CD4-positive, alpha-beta T cell treated with Interleukin-21 for 1 hour (primary cell): Measurements from ENCODE around the gene MTMR3.
"Not testable (repeated sequence)": the region's sequence is repeated elsewhere in the genome, so short reads cannot be mapped to it uniquely, and the experiment has no call there.

Source experiments
- DNase-seq: peaks from one replicate; pipeline ENCODE4 v3.0.0-alpha.2; 2020

MTMR3 gene

DNA sequence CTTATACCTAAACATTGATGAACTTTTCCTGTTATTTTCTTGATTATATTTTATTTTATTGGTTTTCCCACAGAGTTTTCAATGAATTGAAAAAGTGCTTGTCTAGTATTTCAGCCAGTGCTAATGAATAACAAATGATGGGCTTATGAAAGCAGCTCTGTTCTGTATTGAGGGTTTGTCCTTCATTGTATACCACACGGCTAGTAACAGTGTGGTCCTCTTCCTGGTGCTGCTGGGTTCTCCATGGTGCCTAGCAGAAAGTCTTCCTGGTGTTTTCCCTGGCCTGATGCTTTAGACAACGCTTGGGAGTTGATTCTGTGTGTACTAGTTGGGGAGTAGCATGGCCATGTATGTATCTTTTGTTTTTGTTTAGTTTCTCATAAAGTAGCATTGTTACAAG, 89.1 kb downstream of the MTMR3 start:
- no peak for DNase-seq

DNA sequence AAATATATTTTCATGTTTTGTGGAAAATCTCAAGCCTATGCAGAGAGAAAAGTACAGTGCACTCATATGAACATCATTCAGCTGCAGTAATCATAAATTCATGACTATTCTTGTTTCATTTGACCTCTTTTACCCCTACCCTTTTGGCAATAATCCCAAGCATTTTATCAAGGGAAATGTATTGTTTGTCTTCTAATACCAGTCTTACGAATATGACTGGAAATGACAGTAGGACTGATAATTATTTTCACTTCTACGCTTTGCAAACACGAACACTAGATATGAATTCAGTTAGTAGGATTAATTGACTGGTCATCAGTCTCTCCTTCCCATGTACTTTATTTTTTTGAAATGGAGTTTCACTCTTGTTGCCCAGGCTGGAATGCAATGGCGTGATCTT, 90.3 kb downstream of the MTMR3 start:
- DNase-seq = no peak

DNA sequence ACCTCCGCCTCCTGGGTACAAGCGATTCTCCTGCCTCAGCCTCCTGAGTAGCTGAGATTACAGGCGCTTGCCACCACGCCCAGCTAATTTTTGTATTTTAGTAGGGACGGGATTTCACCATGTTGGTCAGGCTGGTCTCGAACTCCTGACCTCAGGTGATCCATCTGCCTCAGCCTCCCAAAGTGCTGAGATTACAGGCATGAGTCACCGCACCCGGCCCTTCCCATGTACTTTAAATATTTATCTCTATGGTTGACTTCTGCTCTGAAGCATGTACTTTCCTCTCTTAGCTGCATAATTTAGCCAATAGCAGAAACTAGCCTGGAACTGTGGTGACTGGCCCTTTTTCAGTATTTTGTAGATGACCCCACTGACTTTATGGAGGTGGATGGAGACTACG, 90.7 kb downstream of the MTMR3 start:
- not testable (repeated sequence) for DNase-seq

DNA sequence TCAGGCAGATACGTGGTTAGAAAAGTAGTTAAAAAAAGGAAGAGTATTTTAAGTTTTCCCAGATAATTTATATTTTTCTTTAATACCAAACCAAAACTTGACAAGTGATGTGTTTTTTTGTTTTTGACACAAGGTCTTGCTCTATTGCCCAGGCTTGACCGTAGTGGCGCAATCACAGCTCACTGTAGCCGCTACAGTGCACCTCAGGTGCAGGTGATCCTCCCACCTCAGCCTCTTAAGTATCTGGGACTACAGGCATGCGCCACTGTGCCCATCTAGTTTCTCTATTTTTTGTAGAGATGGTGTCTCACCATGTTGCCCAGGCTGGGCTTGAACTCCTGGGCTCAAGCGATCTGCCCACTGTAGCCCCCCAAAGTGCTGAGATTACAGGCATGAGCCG, 92.5 kb downstream of the MTMR3 start:
- DNase-seq = no peak

DNA sequence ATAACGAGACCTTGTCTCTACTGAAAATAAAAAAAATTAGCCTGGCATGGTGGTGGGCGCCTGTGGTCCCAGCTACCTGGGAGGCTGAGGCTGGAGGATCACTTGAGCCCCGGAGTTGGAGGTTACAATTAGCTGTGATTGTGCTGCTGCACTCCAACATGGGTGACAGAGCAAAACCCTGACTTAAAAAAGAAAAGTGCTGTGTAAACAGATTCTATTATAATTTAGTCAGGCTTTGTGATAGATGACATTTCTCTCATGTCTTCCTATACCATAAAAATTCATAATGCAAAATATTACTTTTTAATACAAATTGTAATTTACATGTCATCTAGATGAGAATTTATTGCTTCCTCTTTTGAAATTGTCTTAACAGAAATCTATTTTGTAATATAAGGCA, 94.1 kb downstream of the MTMR3 start:
- no peak for DNase-seq

DNA sequence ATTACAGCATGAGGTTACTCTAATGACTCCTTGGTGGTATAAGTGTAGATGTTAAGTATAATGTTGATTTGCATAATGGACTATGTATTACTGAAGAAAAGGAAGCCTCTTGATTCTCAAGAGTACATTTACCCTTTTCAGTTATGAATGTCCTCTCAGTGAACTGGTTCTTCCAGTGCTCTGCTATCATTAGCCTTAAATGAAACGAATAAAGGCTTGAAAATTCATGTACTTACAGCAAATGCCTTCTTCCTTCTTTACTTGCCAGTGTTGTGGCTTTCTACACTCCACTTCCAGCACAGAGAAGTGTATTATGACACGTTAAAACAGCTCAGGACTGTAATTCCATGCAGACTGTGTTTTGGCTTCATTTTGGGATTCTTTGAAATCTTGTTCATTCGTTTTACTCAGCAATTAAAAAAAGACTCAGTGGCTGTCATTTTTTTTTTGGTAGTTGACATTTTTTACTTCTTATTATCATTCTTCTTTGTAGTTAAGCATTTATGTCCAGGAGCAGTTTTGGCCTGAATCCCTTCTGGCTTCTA, 96.9 kb downstream of the MTMR3 start:
- DNase-seq = no peak

DNA sequence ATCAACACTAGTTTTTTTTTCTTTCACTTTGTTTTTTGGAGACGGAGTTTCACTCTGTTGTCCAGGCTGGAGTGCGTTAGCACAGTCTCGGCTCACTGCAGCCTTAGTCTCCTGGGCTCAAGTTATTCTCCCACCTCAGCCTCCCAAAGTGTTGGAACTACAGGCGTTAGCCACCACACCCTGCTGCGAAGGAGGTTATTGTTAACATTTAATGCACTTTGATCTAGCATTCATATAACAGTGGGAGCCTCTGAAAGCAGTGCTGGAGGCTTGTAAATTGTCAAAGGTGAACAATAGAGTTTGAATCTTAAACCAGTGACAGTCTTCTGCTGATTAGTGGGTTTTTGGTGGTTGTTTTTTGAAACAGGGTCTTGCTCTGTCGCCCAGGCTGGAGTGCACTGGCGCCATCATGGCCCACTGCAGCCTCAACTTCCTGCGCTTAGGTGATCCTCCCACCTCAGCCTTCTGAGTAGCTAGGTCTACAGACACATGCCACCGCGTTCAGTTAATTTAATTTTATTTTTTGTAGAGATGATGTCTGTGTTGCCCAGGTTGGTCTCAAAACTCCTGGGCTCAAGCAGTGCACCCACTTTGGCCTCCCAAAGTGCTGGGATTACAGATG, 100.4 kb downstream of the MTMR3 start:
- no peak for DNase-seq

DNA sequence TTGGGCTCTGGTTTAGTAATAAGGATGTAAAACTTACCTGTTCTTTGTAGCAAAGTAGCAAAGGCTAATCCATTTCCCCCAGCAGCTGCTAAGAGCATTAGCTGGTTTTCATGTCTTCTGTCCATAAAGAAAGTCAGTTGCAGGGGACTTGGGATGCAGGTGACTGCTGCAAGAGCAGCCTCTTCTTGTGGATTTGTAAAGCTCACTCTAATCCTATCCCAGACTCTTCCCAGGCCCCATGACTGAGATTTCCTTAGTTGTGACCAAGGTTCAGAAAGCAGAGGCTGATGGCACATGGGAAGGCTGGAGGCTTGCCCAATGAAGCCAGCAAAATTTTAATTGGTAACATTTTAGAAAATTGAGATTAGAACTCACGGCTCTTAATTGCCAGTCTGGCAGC, 102.9 kb downstream of the MTMR3 start:
- no peak for DNase-seq

DNA sequence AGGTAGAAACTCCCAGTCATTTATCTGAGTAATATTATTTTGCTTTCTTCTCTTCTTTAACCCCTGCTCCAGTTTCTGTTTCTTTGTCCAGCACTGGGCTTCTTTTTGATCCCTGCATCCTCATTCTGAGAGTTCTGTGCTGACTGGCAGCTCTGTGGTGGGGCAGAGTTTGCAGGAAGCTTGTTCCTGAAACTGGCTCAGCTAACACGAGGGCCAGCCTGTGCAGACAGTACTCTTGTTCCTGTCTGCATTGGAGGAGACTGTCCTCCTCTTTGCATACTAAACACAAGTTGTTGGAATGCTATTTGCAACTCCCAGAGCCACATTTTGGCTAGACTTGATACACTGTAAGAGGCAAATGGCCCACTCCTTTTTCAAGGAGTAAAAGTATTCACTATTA, 104.2 kb downstream of the MTMR3 start:
- DNase-seq = no peak

DNA sequence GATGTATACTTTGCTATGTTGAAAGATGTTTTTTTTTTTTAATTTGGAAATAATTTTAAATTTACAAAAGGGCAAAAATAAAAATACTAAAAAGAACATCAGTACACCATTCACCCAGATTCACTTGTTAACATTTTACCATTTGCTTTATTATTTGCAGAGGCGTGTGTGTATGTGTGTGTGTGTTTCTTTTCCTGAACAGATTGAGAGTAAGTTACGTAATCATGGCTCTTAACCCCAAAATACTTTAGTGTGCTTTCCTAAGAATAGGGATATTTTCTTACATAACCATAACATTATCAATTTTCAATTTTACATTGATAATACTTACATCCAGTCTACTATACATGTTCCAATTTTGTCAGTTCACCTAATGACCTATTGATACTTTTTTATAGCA, 105.7 kb downstream of the MTMR3 start:
- no peak for DNase-seq

DNA sequence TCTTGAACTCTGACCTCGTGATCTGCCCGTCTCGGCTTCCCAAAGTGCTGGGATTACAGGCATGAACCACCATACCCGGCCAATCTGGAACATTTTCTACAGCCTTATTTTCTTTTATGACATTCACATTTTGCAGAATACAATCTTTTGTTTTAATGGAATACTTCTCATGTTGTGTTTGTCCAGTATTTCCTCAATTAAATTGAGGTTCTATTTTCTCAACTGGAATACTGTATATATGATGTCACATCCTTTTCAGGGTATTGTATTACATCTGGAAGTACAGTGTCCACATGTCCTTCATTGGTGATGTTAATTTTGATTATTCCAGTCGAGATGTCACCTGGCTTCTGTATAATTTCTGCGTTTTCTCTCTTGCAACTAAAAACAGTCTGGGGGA, 106.5 kb downstream of the MTMR3 start:
- DNase-seq = no peak

DNA sequence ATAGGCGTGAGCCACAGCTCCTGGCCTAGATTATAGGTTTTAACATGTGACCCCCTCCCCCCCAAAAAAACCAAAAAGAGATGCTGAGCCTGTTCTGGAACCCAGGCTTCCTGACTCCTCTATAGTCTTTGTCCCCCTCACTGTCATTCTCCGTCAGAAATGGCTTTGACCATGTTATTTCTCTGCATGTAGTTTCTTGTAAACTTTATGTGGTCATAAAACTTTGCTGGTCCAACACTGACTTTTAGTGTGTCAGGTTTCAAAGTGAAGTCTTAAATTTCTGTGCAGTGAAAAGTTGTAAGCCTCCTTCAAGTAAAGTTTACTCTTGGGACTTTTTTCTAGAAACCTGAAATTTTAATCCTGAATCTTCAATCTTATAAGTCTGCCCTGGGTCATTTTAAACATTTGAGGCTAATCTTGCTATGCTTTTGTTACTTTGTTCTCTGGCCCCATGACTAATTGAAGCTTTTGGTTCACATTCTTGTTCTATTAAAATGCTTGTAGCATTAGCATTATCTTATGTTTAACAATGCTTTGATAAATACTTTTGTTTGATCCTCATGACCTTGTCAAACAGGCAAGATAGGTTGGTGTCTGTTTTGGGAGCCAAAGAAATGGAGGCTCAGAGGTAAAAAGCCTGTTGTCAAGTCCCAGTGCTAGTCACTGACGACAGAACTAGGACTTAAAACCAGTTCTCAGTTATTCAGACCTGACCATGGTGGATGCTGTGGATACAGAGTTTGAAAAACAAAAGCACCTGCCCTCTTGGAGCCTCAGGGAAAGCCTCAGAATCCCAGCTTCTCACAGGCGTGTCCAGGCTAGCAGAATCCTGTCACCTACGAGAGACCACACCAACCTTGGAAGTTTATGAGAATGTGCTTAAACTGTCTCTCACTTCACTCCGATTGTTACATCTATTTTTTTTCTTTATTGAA, 109.6 kb downstream of the MTMR3 start:
- DNase-seq = no peak

DNA sequence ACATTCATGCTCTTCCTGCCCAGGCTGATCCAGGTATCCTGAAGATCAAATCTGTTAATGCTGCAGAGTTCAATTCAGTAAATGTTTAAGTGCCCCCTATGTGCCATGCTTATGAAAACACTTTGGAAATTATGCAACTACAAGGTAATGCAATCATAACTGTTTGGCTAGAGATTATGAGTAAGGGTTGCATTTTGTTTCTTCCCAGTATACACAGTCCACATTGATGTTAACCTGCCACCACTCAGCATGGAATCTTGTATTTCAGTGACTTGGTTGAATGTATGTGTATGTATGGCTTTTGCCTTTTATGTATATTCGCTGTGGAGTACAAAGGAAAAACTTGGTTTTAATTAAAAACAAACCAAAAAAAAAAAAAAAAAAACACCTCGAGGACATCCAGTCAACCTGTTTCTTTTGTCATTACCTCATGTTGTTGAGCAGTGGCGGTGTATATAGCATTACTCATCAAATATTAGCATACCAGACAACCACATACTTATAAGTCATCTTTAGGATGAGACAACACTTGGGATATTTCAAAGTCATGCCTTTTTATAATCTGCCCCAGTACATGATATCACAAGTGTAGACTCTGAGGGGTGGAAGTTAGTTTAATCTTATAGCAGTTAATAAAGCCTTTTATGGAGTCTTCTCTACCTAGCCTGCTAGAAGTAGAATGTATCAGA, 111.2 kb downstream of the MTMR3 start:
- DNase-seq = no peak

DNA sequence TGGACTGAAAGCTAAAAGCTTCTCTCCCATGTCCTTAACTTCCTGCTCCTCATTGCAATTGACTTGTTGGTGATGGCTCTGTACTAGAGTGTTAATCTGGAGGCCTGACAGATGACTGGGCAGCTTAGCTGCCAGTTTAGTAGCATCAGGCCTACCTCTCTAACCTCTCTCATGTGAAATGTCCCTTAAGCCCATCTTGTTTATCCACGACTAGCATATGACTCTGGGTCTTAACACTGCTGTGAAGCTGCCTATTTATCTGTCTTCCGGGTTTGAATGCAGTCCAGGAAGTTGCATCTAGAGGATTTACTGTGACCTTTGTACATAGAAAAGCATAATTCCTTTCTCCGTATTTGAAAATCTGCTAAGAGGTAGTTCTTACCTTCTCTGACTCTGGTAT, 112.0 kb downstream of the MTMR3 start:
- no peak for DNase-seq

DNA sequence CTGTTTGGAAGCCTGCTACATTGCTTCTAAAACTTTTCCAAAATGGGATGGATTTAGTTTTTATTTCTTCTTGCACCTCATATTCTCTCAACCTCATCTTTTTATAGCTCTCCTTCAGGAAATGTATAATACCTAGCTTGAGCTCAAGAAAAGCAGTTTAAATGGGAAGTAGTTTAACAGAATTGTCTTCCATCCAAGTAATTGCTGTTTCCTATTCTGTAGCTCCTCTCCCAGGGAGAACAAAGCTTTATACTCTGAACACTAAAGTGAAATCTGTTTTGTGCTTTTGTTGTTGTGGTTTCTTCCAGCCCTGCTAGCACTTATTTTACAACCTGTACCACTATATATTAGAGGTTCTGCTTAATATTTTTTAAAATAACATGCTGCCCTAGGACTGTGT, 114.1 kb downstream of the MTMR3 start:
- no peak for DNase-seq

DNA sequence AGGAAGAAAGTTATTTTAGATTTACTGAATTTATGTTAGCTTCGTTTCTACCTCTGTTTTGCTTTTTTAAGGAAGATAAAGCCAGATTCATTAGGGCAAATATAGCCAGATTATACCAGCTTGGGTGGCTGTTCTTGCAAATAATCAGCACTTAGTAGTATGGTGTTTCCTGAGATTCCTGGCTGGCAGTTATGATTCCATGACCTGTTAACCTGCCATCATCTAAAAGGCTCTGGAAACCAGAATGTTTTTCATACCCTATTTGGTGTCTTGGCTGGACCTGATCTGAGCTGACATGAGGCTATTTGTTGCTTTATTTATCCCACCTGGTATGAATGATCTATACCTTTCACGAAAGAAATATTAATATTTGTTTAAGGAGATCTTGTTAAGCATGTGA, 114.5 kb downstream of the MTMR3 start:
- no peak for DNase-seq

DNA sequence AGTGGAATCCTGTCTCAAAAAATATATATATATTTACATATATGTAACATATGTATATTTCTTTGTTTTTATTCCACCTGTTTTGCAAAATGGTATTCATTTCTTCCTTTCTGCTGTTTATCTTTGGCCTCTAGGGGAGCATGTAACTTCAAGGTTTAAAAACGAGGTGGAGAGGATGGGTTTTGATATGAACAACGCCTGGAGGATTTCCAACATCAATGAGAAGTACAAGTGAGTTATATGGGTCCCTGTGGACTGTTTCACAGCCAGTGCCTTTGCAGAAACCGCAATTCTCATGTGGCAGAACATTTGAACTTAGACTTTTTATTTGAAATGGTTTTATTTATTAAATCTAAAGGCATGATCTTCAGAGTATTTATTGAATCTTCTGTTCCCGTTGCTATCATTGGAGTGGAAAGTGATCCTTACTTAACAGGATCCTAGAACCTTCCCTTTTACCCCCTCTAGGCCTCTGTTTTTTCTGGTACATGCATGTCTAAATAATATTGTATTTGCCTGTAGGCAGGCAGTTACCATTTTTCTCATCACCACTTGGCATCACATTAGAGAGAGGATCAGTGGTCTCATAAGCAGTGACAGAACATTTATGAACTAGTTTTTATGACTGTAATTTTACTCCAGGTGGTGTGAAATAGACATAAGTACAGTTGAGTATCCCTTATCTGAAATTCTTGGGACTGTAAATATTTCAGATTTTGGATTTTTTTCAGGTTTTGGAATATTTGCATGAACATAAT, 115.8 kb downstream of the MTMR3 start:
- peak; percentile 13 for DNase-seq

DNA sequence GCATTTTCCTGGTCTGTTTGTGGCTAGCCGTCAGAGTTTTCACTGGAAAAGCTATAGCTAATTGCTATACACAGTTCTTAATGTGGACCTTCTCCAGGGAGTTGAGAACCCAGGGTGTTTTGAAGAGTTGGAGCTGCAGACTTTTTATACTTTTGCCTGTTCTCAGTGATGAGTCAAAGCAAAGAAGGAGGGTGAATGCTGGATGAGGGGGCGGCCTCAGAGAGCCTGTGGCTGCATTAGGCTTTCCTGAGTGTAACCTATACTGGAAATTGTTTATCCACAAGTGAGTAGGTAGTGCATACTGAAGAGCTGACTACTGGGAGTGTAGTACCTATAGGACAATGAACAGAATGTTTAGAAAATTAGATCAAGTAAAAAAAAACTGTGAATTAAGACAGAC, 117.6 kb downstream of the MTMR3 start:
- no peak for DNase-seq

DNA sequence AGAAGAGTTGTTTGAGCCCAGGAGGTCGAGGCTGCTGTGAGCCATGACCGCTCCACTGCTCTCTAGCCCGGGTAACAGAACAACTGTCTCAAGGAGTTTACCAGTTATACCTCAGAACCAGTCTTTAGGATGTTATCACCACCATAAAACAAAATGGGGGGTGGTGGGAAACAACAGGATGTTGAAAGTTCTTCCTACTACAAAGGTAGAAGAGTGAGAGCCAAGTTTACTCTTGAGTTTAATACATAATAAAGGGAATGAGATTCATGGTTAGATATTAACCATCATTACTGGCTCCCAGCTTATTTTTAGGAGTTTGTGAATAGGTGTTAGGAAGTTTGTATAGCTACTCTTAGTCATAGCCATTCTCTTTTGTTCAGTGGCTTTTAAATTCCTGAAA, 118.5 kb downstream of the MTMR3 start:
- DNase-seq = no peak

DNA sequence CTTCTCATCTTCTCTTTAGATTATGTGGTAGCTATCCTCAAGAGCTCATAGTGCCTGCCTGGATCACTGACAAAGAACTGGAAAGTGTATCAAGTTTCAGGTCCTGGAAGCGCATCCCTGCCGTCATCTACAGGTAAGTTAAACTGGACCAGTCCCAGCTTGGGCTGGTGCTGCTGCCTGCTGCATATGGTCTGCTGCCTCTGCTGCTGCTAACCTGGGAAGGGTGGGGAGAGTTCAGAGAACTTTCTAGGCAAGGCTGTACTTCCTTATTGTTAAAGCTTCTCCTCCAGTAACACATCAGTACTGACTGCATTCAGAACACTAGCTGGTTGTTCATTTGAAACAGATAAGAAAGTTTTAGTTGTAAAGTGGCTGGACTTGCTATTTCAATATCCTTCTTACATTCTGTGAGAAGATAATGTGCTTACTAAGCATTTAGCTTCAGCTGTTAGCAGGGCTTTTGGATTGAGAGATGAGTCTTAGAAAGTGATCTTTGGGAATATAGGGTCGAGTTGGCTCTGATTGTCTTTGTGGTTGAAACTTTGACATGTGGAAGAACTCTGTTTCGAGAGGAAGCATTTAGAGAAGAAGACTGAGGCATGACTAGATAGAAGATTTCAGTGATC, 120.0 kb downstream of the MTMR3 start:
- no peak for DNase-seq

DNA sequence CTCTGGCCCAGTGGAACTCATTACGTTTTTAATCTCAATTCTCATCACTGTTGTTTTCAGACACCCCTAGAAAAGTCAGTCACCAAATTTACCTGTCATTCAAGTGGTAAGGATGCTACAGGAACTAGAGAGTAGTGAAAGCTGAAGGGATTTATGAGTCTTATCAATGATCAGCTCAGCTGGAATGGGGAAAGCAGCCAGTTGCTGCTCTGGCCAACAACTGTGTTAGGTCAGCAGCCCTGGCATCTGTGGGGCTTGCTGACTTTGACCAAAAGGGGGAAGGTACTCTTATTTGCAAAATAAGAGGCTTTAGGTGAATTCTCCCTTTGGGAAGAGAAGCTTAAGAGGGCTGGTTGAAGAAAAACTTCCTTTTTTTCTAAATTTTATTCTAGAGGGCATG, 121.1 kb downstream of the MTMR3 start:
- no peak for DNase-seq

DNA sequence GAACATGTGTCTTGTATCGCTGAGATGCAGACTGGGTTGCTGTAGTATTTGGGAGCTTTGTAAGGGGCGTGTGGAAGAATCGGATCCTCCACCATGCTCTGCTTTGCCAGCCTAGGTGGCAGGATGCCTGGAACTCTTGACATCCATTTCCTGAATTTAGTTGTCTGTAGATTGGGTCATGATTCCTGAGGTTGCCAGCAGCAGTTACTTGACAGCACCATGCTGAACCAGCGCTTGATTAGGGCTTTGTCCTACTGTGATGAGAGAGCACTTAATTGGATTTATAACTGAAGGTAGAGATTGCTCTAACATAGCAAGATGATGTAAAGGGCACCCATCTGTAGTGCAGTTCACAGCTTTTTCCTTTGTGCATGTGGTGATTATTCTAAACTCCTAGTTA, 121.7 kb downstream of the MTMR3 start:
- DNase-seq = no peak
